Pancreas (tissue), 10 donors: Measurements from ENCODE around the gene PXMP2. TPM values are rescaled to one million over a fixed set of nuclear protein-coding genes. Genes with fewer than 3 reads are reported as not detected.
A peak's percentile ranks its signal among the peaks of the same experiment; 100 is the strongest.

ENCODE experiments used
- ATAC-seq, 4 donors: fragments of 200-7000 bp; cut with Tn5 transposase; one replicate each; pipeline versions ENCODE4 v1.8.0 to v1.9.1; 2020; ENCODE audit warnings: mild to moderate bottlenecking in 4 of 4, moderate library complexity in 4 of 4
- DNase-seq, 6 donors: peaks; one replicate each; pipeline ENCODE4 v3.0.0-alpha.2; 2020
- FAIRE-seq: peaks from 2 replicates; lab custom pipeline; 2012; peaks lifted over from hg19 to GRCh38; lab: Jason Lieb, UNC
- H3K27ac ChIP-seq, 4 donors: fragments of 200-600 bp; sonication (generic); 1 replicate in 3 of 4; 2 replicates in 1 of 4; pipeline versions ENCODE4 v1.5.0 to v1.8.0; 2020
- H3K27me3 ChIP-seq, 4 donors: fragments of 200-600 bp; one replicate each; pipeline ENCODE4 v1.8.0; 2021
- H3K36me3 ChIP-seq, 3 donors: fragments of 200-600 bp; sonication (generic) in 1 of 3; one replicate each; pipeline versions ENCODE4 v1.5.0 to v1.8.0; 2020 to 2021
- H3K4me1 ChIP-seq, 3 donors: fragments of 200-600 bp; one replicate each; pipeline ENCODE4 v1.8.0; 2021
- H3K4me3 ChIP-seq, 4 donors: fragments of 200-600 bp; sonication (generic) in 2 of 4; one replicate each; pipeline versions ENCODE4 v1.5.0 to v1.8.0; 2020 to 2021
- H3K9me3 ChIP-seq, 4 donors: fragments of 200-600 bp; one replicate each; pipeline ENCODE4 v1.8.0; 2021
- CTCF ChIP-seq, 4 donors: fragments of 200-600 bp; sonication (generic) in 3 of 4; IDR thresholded peaks; one replicate each; pipeline versions ENCODE4 v1.5.0 to v1.8.0; 2021; ENCODE audit warnings: antibody characterized with exemption in 4 of 4
- WGBS, 2 donors: extraction: QIAGEN DNeasy Blood & Tissue Kit; methylation state at CpG; one replicate each; pipeline ENCODE4 v1.1.7; 2013; 5-methylcytosine and 5-hydroxymethylcytosine counted together
- intact Hi-C, 3 donors: fragments of 100-400 bp; cut with DNase I; formaldehyde crosslinking; loops; one replicate each; pipeline versions ENCODE4 v1.11.1 to v1.14.2; 2022
- polyA plus RNA-seq, 2 donors: library from polyadenylated mRNA; stranded (reverse); fragments of 200-250 nt; gene quantifications; one replicate each; pipeline ENCODE4 v1.2.3, GENCODE V29; 2013
- total RNA-seq, 6 donors: library from RNA; stranded (reverse); fragmentation: NEBNext Ultra II Directional in 4 of 6; extraction: Animal tissue kit (Norgen Biotek cat#: 25700) in 4 of 6; gene quantifications; one replicate each; pipeline versions ENCODE4 v1.2.1 to v1.2.4, GENCODE V29; 2021 to 2023
- donor health status: healthy with polysubstance abuse.
- donor health status: DM: no; HTN: no; CAD: no; lungs with moderate emphysema.
- donor health status: DM: no; HTN: no; CAD: no.
- donor health status: control.
- donor health status: control.
- donor health status: Bipolar disorder and iron deficiency.
- donor health status: DM: yes; HTN: yes; CAD: no.
- donor health status: DM: no; HTN: no; CAD: no.
- donor health status: DM: no; HTN: no; CAD: no.
- donor health status: DM: yes; HTN: yes; CAD: no.

Gene PXMP2
- total and polyA plus RNA-seq, 8 donors: 7.7 to 27.1 (median 13.3) TPM

- Histone ChIP-seq H3K4me1 (no peaks in the 10 kb centered on the region), H3K27me3 (no peaks in the 10 kb centered on the region), H3K36me3 (peaks cover 2 to 34% (median 10%) of the 10 kb centered on the region in 3 donors), H3K4me3 (no peak overlapping the region), H3K9me3 (no peaks in the 10 kb centered on the region), H3K27ac (no peak overlapping the region)
- no peak for ATAC-seq
- TF ChIP-seq CTCF (IDR thresholded peaks at IDR 0.05): no peak
- DNase-seq: peak in 1 of 6 donors; percentile 67
- no peak for FAIRE-seq
- intact Hi-C loops: no loop called here
- 93 to 94% methylated on average over 19 to 21 of the region's 21 CpGs for WGBS, 2 donors
Observed at GRCh38 chr12:132718644-132719043, 31.3 kb downstream of the PXMP2 start.

GRCh38 chr12:132719141-132719953 is 32.0 kb downstream of the PXMP2 start:
- WGBS, 2 donors: 93 to 95% methylated on average over 31 of the region's 31 CpGs
- ATAC-seq (no peak), DNase-seq (peak in 1 of 6 donors; percentile 71), FAIRE-seq (no peak)
- Histone ChIP-seq H3K36me3 (peaks cover 3 to 34% (median 10%) of the 10 kb centered on the region in 3 donors), H3K4me1 (no peaks in the 10 kb centered on the region), H3K27me3 (no peaks in the 10 kb centered on the region), H3K4me3 (no peak overlapping the region), H3K27ac (no peak overlapping the region), H3K9me3 (no peaks in the 10 kb centered on the region)
- TF ChIP-seq CTCF (IDR thresholded peaks at IDR 0.05): no peak
- intact Hi-C loops: no loop called here

GRCh38 chr12:132719954-132720324 is 32.6 kb downstream of the PXMP2 start:
- H3K4me3 ChIP-seq: no peak overlapping the region
- no peaks in the 10 kb centered on the region for H3K4me1 ChIP-seq
- no peaks in the 10 kb centered on the region for H3K9me3 ChIP-seq
- peaks cover 9 to 38% (median 10%) of the 10 kb centered on the region in 3 donors for H3K36me3 ChIP-seq
- no peak for DNase-seq
- ATAC-seq: no peak
- no peak for FAIRE-seq
- no peak overlapping the region for H3K27ac ChIP-seq
- no peak for TF ChIP-seq CTCF (IDR thresholded peaks at IDR 0.05)
- 90 to 91% methylated on average over 12 of the region's 12 CpGs for WGBS, 2 donors
- no peaks in the 10 kb centered on the region for H3K27me3 ChIP-seq
- intact Hi-C loops: no loop called here

GRCh38 chr12:132720606-132721345 is 33.4 kb downstream of the PXMP2 start:
- no peak for TF ChIP-seq CTCF (IDR thresholded peaks at IDR 0.05)
- Histone ChIP-seq H3K4me1 (no peaks in the 10 kb centered on the region), H3K27ac (no peak overlapping the region), H3K9me3 (no peaks in the 10 kb centered on the region), H3K36me3 (peaks cover 9 to 44% (median 10%) of the 10 kb centered on the region in 3 donors), H3K4me3 (no peak overlapping the region), H3K27me3 (no peaks in the 10 kb centered on the region)
- 92 to 94% methylated on average over 25 of the region's 25 CpGs for WGBS, 2 donors
- DNase-seq (no peak), ATAC-seq (no peak), FAIRE-seq (no peak)
- intact Hi-C loops: no loop called here
